H9 (cell line): Measurements from ENCODE around the gene DLG1. TPM values are rescaled to one million over a fixed set of nuclear protein-coding genes. Genes with fewer than 3 reads are reported as not detected.

Source experiments
- DNase-seq: peaks from one replicate; pipeline ENCODE4 v3.0.0-alpha.2; 2017
- H2AFZ ChIP-seq: one replicate; pipeline ENCODE4 v1.6.1; 2013; ENCODE audit warnings: mild to moderate bottlenecking, low read length, control low read depth, moderate library complexity
- H2AK5ac ChIP-seq: 2 replicates; pipeline ENCODE4 v1.6.1; 2013; ENCODE audit warnings: low read length, control low read depth, mixed read lengths; ENCODE audit not compliant: insufficient read length
- H2BK120ac ChIP-seq: one replicate; pipeline ENCODE4 v1.6.1; 2013; ENCODE audit warnings: low read depth, mild to moderate bottlenecking, low read length, control low read depth, inconsistent platforms; ENCODE audit not compliant: poor library complexity, severe bottlenecking
- H2BK12ac ChIP-seq: 2 replicates; pipeline ENCODE4 v1.6.1; 2013; ENCODE audit warnings: low read length, control low read depth, mixed read lengths, low read depth; ENCODE audit not compliant: insufficient read length
- H2BK15ac ChIP-seq: 2 replicates; pipeline ENCODE4 v1.6.1; 2013; ENCODE audit warnings: low read depth, low read length, control low read depth
- H2BK20ac ChIP-seq: one replicate; pipeline ENCODE4 v1.6.1; 2013; ENCODE audit warnings: low read depth, mild to moderate bottlenecking, low read length, control low read depth, inconsistent platforms; ENCODE audit not compliant: poor library complexity, severe bottlenecking
- H2BK5ac ChIP-seq: 2 replicates; pipeline ENCODE4 v1.6.1; 2013; ENCODE audit warnings: low read length, control low read depth, mixed read lengths; ENCODE audit not compliant: insufficient read length
- H3K14ac ChIP-seq: 2 replicates; pipeline ENCODE4 v1.6.1; 2013; ENCODE audit warnings: low read length, control low read depth; ENCODE audit not compliant: insufficient read depth
- H3K18ac ChIP-seq: 2 replicates; pipeline ENCODE4 v1.6.1; 2013; ENCODE audit warnings: low read depth, mild to moderate bottlenecking, mixed read lengths, low read length, control low read depth; ENCODE audit not compliant: insufficient read length
- H3K23ac ChIP-seq: 2 replicates; pipeline ENCODE4 v1.6.1; 2013; ENCODE audit warnings: low read length, control low read depth, mixed read lengths, low read depth; ENCODE audit not compliant: insufficient read length
- H3K23me2 ChIP-seq: 2 replicates; pipeline ENCODE4 v1.6.1; 2013; ENCODE audit warnings: low read depth, mild to moderate bottlenecking, mixed read lengths, low read length, control low read depth; ENCODE audit not compliant: insufficient read length, poor library complexity, severe bottlenecking
- H3K27ac ChIP-seq: 2 replicates; pipeline ENCODE4 v1.5.1; 2013; ENCODE audit warnings: low read length, control low read depth, mixed read lengths, low read depth; ENCODE audit not compliant: insufficient read length
- H3K27me3 ChIP-seq: 2 replicates; pipeline ENCODE4 v1.6.1; 2013; ENCODE audit warnings: low read length, control low read depth, inconsistent platforms; ENCODE audit not compliant: insufficient read depth
- H3K4ac ChIP-seq: 2 replicates; pipeline ENCODE4 v1.6.1; 2013; ENCODE audit warnings: low read depth, mild to moderate bottlenecking, control low read depth, inconsistent platforms, low read length, moderate library complexity
- H3K4me1 ChIP-seq: 2 replicates; pipeline ENCODE4 v1.6.1; 2013; ENCODE audit warnings: low read length, control low read depth, inconsistent platforms; ENCODE audit not compliant: insufficient read depth
- H3K4me2 ChIP-seq: 2 replicates; pipeline ENCODE4 v1.6.1; 2013; ENCODE audit warnings: low read length, control low read depth, mixed read lengths; ENCODE audit not compliant: insufficient read length, insufficient read depth
- H3K56ac ChIP-seq: 2 replicates; pipeline ENCODE4 v1.6.1; 2013; ENCODE audit warnings: low read depth, mild to moderate bottlenecking, mixed read lengths, low read length, control low read depth; ENCODE audit not compliant: insufficient read length
- H3K79me1 ChIP-seq: 2 replicates; pipeline ENCODE4 v1.6.1; 2013; ENCODE audit warnings: low read depth, mild to moderate bottlenecking, moderate library complexity, low read length, control low read depth, inconsistent platforms; ENCODE audit not compliant: insufficient read depth, poor library complexity, severe bottlenecking
- H3K79me2 ChIP-seq: 2 replicates; pipeline ENCODE4 v1.6.1; 2013; ENCODE audit warnings: low read length, control low read depth, inconsistent platforms; ENCODE audit not compliant: insufficient read depth
- H3K9ac ChIP-seq: 2 replicates; pipeline ENCODE4 v1.6.1; 2013; ENCODE audit warnings: low read length, control low read depth, mixed read lengths; ENCODE audit not compliant: insufficient read length; ENCODE audit errors: extremely low read depth
- H3K9me3 ChIP-seq: one replicate; pipeline ENCODE4 v1.6.1; 2013; ENCODE audit warnings: low read depth, low read length, inconsistent platforms; ENCODE audit not compliant: control insufficient read depth
- H3T11ph ChIP-seq: one replicate; pipeline ENCODE4 v1.6.1; 2013; ENCODE audit warnings: mild to moderate bottlenecking, low read length, control low read depth, inconsistent platforms
- H4K20me1 ChIP-seq: one replicate; pipeline ENCODE4 v1.6.1; 2013; ENCODE audit not compliant: control insufficient read depth, insufficient read length, insufficient read depth
- H4K5ac ChIP-seq: 2 replicates; pipeline ENCODE4 v1.6.1; 2013; ENCODE audit warnings: low read depth, mild to moderate bottlenecking, mixed read lengths, low read length, control low read depth; ENCODE audit not compliant: insufficient read length
- H4K8ac ChIP-seq: replicated peaks from 2 replicates; pipeline ENCODE4 v1.6.1; 2013; ENCODE audit warnings: low read length, control low read depth, mixed read lengths, low read depth; ENCODE audit not compliant: insufficient read length
- H4K91ac ChIP-seq: 2 replicates; pipeline ENCODE4 v1.6.1; 2013; ENCODE audit warnings: low read depth, mild to moderate bottlenecking, moderate library complexity, mixed read lengths, low read length, control low read depth; ENCODE audit not compliant: insufficient read length
- H3K27ac Mint-ChIP-seq, 3 experiments: 2 replicates in 2 of 3; 3 replicates in 1 of 3; pipeline ENCODE4 v1.8.0; 2020 to 2021; ENCODE audit warnings: mixed read lengths in 3 of 3, mild to moderate bottlenecking in 1 of 3, moderate library complexity in 1 of 3
- H3K27me3 Mint-ChIP-seq: 2 replicates; pipeline ENCODE4 v1.8.0; 2021; ENCODE audit warnings: low read depth, mild to moderate bottlenecking, moderate library complexity, mixed read lengths
- H3K36me3 Mint-ChIP-seq, 3 experiments: 2 replicates in 2 of 3; 3 replicates in 1 of 3; pipeline ENCODE4 v1.8.0; 2020 to 2021; ENCODE audit warnings: low read depth in 3 of 3, mixed read lengths in 3 of 3; ENCODE audit not compliant: insufficient read depth in 1 of 3
- H3K4me1 Mint-ChIP-seq, 2 experiments: 2 replicates each; pipeline ENCODE4 v1.8.0; 2020; ENCODE audit warnings: mixed read lengths in 2 of 2
- H3K4me3 Mint-ChIP-seq, 2 experiments: 2 replicates in 1 of 2; 3 replicates in 1 of 2; pipeline ENCODE4 v1.8.0; 2020 to 2021; ENCODE audit warnings: mild to moderate bottlenecking in 2 of 2, mixed read lengths in 2 of 2, moderate library complexity in 1 of 2
- H3K9me3 Mint-ChIP-seq, 2 experiments: 2 replicates in 1 of 2; 3 replicates in 1 of 2; pipeline ENCODE4 v1.8.0; 2020; ENCODE audit warnings: mild to moderate bottlenecking in 2 of 2, mixed read lengths in 2 of 2, moderate library complexity in 1 of 2
- CTCF ChIP-seq: fragments of 200-600 bp; sonication (generic); conservative IDR thresholded peaks from 3 replicates; pipeline ENCODE4 v1.8.0; 2021; ENCODE audit warnings: antibody characterized with exemption, mild to moderate bottlenecking
- WGBS: extraction: QIAGEN DNeasy Blood & Tissue Kit; methylation state at CpG from one replicate; pipeline ENCODE4 v1.1.7; 2013; ENCODE audit warnings: missing lambda C conversion rate, low lambda C conversion rate, mixed read lengths; ENCODE audit not compliant: insufficient read length; ENCODE audit errors: extremely low coverage; 5-methylcytosine and 5-hydroxymethylcytosine counted together
- total RNA-seq: library from RNA; stranded (reverse); gene quantifications from 2 replicates; pipeline ENCODE4 v1.2.1, GENCODE V29; 2021

DLG1 gene
- total RNA-seq, 1 experiment from 2014 or later: 84.1 TPM

GRCh38 chr3:197168063-197168462 lies 130.3 kb downstream of the DLG1 start:
- Mint-ChIP-seq H3K4me3 (no peak overlapping the region), H3K27ac (peak overlapping the region in 2 of 3 experiments; percentile 24 to 27; a peak in 3 of 7 replicates), H3K9me3 (no peaks in the 10 kb centered on the region), H3K27me3 (no peaks in the 10 kb centered on the region), H3K4me1 (peaks cover 5 to 11% of the 10 kb centered on the region in 2 experiments), H3K36me3 (peaks cover 0 to 10% (median 4%) of the 10 kb centered on the region in 3 experiments; a peak in 5 of 7 replicates)
- H3K27me3 ChIP-seq: no peaks in the 10 kb centered on the region
- H3T11ph ChIP-seq: no peak overlapping the region
- H4K8ac ChIP-seq: no peak overlapping the region
- H3K56ac ChIP-seq: no peak overlapping the region
- no peak overlapping the region for H2BK5ac ChIP-seq
- no peaks in the 10 kb centered on the region for H4K20me1 ChIP-seq
- no peak overlapping the region for H2BK20ac ChIP-seq
- H3K9ac ChIP-seq: no peak overlapping the region
- no peak overlapping the region for H4K91ac ChIP-seq
- H3K14ac ChIP-seq: no peak overlapping the region
- no peaks in the 10 kb centered on the region for H3K23me2 ChIP-seq
- no peak for DNase-seq
- TF ChIP-seq CTCF: no peak
- H3K23ac ChIP-seq: no peak overlapping the region
- H2BK15ac ChIP-seq: no peak overlapping the region
- no peak overlapping the region for H2BK12ac ChIP-seq
- no peak overlapping the region for H3K4ac ChIP-seq
- no peak overlapping the region for H4K5ac ChIP-seq
- no peaks in the 10 kb centered on the region for H3K9me3 ChIP-seq
- H3K4me1 ChIP-seq: no peaks in the 10 kb centered on the region
- peaks cover 2% of the 10 kb centered on the region for H3K79me1 ChIP-seq
- H3K18ac ChIP-seq: no peak overlapping the region
- WGBS: no CpG with 5 or more reads among the region's 4 CpGs
- peak overlapping the region; percentile 36 for H2BK120ac ChIP-seq
- H3K4me2 ChIP-seq: no peak overlapping the region
- H3K27ac ChIP-seq: no peak overlapping the region
- H3K79me2 ChIP-seq: peaks cover 2% of the 10 kb centered on the region; the same call in 1 of the 2 replicates
- H2AK5ac ChIP-seq: no peak overlapping the region
- no peak overlapping the region for H2AFZ ChIP-seq
